ENCODE measurements around the gene DDX31. TPM values are rescaled to one million over a fixed set of nuclear protein-coding genes. Genes with fewer than 3 reads are reported as not detected.

Gene DDX31
- total and polyA plus RNA-seq, 9 of the 15 experiments (the other 6 are each of a cell fraction or from before 2014, with no cell fraction given) = 11.9 to 24.6 (median 22.2) TPM

DNA sequence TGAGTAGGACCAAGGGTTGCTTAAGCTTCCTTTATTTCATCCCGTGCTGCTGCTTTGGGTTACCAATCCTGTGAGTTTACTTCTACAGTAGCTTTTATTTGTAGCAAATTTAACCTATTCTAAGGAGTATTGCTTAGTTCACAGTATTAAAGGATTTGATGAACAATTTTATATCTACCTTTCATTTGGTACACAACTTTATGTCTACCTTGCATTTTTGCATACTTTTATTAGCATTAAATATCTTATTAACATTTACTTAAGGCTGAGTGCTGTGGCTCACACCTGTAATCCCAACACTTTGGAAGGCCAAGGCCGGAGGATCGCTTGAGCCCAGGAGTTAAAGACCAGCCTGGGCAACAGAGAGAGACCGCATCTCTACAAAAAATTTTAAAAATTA is 4.7 kb upstream of the DDX31 start:
- Histone ChIP-seq H3K4me2 (ENCODE audit: insufficient read depth, low read length) (no peak overlapping the region), H3K9ac (ENCODE audit: insufficient read depth in 1 of 2, low read depth in 2 of 2, low read length in 2 of 2) (no peak overlapping the region), H3K27ac (ENCODE audit: extremely low read depth, low read depth, low read length) (no peak overlapping the region), H2AFZ (ENCODE audit: low read depth, low read length) (no peak overlapping the region), H3K4me3 (no peak overlapping the region), H3K9me3 (replicated peaks; ENCODE audit: control insufficient read depth, insufficient read depth, low read depth, low read length) (peaks cover 12% of the 10 kb centered on the region), H4K20me1 (replicated peaks; ENCODE audit: control insufficient read depth, insufficient read depth, low read length) (no peaks in the 10 kb centered on the region; the same call in 1 of the 2 replicates), H3K36me3 (ENCODE audit: control insufficient read depth, insufficient read depth, low read length) (peaks cover 62% of the 10 kb centered on the region), H3K79me2 (ENCODE audit: control insufficient read depth, insufficient read depth, low read length) (peaks cover 98% of the 10 kb centered on the region), H3K27me3 (ENCODE audit: control insufficient read depth in 2 of 2, insufficient read depth in 2 of 2, low read length in 2 of 2) (no peaks in the 10 kb centered on the region), H3K9me1 (ENCODE audit: control insufficient read depth, insufficient read depth, low read length) (no peaks in the 10 kb centered on the region), H3K4me1 (replicated peaks in 1 of 2; ENCODE audit: control insufficient read depth in 2 of 2, insufficient read depth in 2 of 2, low read length in 2 of 2) (peaks cover 0 to 16% of the 10 kb centered on the region in 2 experiments; a peak in 4 of 5 replicates)
- peak; percentile 65 for TF ChIP-seq C11orf30 (IDR thresholded peaks at IDR 0.05; ENCODE audit: low read depth)
- peak; percentile 30; the same call in 1 of the 2 replicates for TF ChIP-seq MAFK (IDR thresholded peaks at IDR 0.05; ENCODE audit: low read length)
- no peak for TF ChIP-seq CHCHD3 (CRISPR knock-in tag; IDR thresholded peaks at IDR 0.05)
- TF ChIP-seq MAFF (IDR thresholded peaks at IDR 0.05; ENCODE audit: low read length) = peak; percentile 33; the same call in 1 of the 2 replicates
- TF ChIP-seq SPI1 (IDR thresholded peaks at IDR 0.05; ENCODE audit: borderline replicate concordance, low read depth, low read length) = no peak
- TF ChIP-seq ZNF316 (IDR thresholded peaks at IDR 0.05) = peak; percentile 83
- peak; percentile 46; the same call in 1 of the 2 replicates for TF ChIP-seq MAFG (tag; conservative IDR thresholded peaks at IDR 0.05)
- in situ Hi-C loops (cut with MboI) (no loop called here), intact Hi-C loops (cut with micrococcal nuclease) (no loop called here)
- FAIRE-seq = no peak
- ChIA-PET CTCF (ENCODE audit: low intra/inter-chr PET ratio) (no interaction called here), POLR2A (no interaction called here)
- no TSS peak for BruUV-seq (replicated peaks)
- 90% methylated on average over 4 of the region's 4 CpGs for WGBS (ENCODE audit: insufficient coverage, low coverage, missing lambda C conversion rate)
- no peak for DNase-seq (ENCODE audit: extremely low read depth in 1 of 4, low spot score in 3 of 4)
- ATAC-seq = no peak

DNA sequence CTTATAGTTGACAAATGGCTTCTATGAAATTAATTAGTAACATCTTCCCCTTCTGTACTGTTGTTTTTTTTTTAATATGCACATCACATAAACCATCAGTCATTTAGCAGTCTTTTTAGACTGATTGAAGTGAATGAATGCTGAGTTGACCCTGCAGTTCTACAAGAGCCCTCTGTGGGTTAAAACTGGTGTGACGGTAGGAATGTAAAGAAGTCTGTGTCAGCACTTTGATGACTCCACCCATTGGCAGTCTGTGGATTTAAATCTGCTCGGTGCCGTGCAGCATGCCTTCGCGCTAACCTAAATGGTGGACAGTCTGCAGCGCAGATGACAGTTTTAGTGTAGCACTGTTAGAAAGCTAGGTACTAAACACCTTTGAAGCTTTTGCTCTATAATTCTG is 3.6 kb upstream of the DDX31 start:
- peaks cover 12% of the 10 kb centered on the region for H3K9me3 ChIP-seq (replicated peaks; ENCODE audit: control insufficient read depth, insufficient read depth, low read depth, low read length)
- FAIRE-seq = no peak
- no peak overlapping the region for H3K4me2 ChIP-seq (ENCODE audit: insufficient read depth, low read length)
- TF ChIP-seq ZNF778 (CRISPR knock-in tag; IDR thresholded peaks at IDR 0.05) (no peak), TOE1 (IDR thresholded peaks at IDR 0.05; ENCODE audit: borderline replicate concordance) (no peak), TOE1 (CRISPR knock-in tag; IDR thresholded peaks at IDR 0.05; ENCODE audit: borderline replicate concordance, low read depth) (no peak), C11orf30 (IDR thresholded peaks at IDR 0.05; ENCODE audit: low read depth) (peak; percentile 71), LARP7 (IDR thresholded peaks at IDR 0.05) (no peak), MAFK (IDR thresholded peaks at IDR 0.05; ENCODE audit: low read length) (peak; percentile 55; the same call in 1 of the 2 replicates), ILK (tag; IDR thresholded peaks at IDR 0.05; ENCODE audit: borderline replicate concordance, low read depth) (no peak), ZNF316 (IDR thresholded peaks at IDR 0.05) (peak; percentile 90)
- TF ChIP-seq, protein P1, sequence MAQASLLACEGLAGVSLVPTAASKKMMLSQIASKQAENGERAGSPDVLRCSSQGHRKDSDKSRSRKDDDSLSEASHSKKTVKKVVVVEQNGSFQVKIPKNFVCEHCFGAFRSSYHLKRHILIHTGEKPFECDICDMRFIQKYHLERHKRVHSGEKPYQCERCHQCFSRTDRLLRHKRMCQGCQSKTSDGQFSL (CRISPR knock-in tag; IDR thresholded peaks at IDR 0.05) = no peak
- TF ChIP-seq, protein P1 (tag; IDR thresholded peaks at IDR 0.05) = no peak
- TF ChIP-seq, protein P2, sequence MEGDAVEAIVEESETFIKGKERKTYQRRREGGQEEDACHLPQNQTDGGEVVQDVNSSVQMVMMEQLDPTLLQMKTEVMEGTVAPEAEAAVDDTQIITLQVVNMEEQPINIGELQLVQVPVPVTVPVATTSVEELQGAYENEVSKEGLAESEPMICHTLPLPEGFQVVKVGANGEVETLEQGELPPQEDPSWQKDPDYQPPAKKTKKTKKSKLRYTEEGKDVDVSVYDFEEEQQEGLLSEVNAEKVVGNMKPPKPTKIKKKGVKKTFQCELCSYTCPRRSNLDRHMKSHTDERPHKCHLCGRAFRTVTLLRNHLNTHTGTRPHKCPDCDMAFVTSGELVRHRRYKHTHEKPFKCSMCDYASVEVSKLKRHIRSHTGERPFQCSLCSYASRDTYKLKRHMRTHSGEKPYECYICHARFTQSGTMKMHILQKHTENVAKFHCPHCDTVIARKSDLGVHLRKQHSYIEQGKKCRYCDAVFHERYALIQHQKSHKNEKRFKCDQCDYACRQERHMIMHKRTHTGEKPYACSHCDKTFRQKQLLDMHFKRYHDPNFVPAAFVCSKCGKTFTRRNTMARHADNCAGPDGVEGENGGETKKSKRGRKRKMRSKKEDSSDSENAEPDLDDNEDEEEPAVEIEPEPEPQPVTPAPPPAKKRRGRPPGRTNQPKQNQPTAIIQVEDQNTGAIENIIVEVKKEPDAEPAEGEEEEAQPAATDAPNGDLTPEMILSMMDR (IDR thresholded peaks at IDR 0.05 in 2 of 3, conservative IDR thresholded peaks at IDR 0.05 in 1 of 3; ENCODE audit: insufficient read depth in 2 of 3, low read depth in 1 of 3, low read length in 3 of 3) = 0 out of 6 replicates have a peak, but pooled peaks of 1 of the 3 experiments have one; percentile 3

More for the DNA sequence above, 3.6 kb upstream of the DDX31 start:
- in situ Hi-C loops (cut with MboI) = no loop called here
- Histone ChIP-seq H3K9me1 (ENCODE audit: control insufficient read depth, insufficient read depth, low read length) (no peaks in the 10 kb centered on the region), H2AFZ (ENCODE audit: low read depth, low read length) (no peak overlapping the region), H3K79me2 (ENCODE audit: control insufficient read depth, insufficient read depth, low read length) (peaks cover 97% of the 10 kb centered on the region), H3K36me3 (ENCODE audit: control insufficient read depth, insufficient read depth, low read length) (peaks cover 51% of the 10 kb centered on the region), H4K20me1 (replicated peaks; ENCODE audit: control insufficient read depth, insufficient read depth, low read length) (no peaks in the 10 kb centered on the region; the same call in 1 of the 2 replicates), H3K27ac (ENCODE audit: extremely low read depth, low read depth, low read length) (no peak overlapping the region), H3K4me3 (no peak overlapping the region), H3K27me3 (ENCODE audit: control insufficient read depth in 2 of 2, insufficient read depth in 2 of 2, low read length in 2 of 2) (no peaks in the 10 kb centered on the region), H3K9ac (ENCODE audit: insufficient read depth in 1 of 2, low read depth in 2 of 2, low read length in 2 of 2) (no peak overlapping the region), H3K4me1 (replicated peaks in 1 of 2; ENCODE audit: control insufficient read depth in 2 of 2, insufficient read depth in 2 of 2, low read length in 2 of 2) (peaks cover 0 to 22% of the 10 kb centered on the region in 2 experiments; a peak in 4 of 5 replicates)
- BruUV-seq (replicated peaks) = no TSS peak
- POLR2A ChIA-PET = interaction anchor here (0.6 to 1.5 kb wide), 3 partner anchors 14 to 358 kb away, joined by 4 to 6 read pairs (median 4); no protein-coding TSS in a partner anchor
- ATAC-seq (no peak), DNase-seq (ENCODE audit: extremely low read depth in 1 of 4, low spot score in 3 of 4) (peak; percentile 13 to 41 (median 22))
- WGBS (ENCODE audit: insufficient coverage, low coverage, missing lambda C conversion rate) = 92% methylated on average over 6 of the region's 6 CpGs
- intact Hi-C loops (cut with micrococcal nuclease) = no loop called here
- CTCF ChIA-PET (ENCODE audit: low intra/inter-chr PET ratio) = no interaction called here
